HepG2 (cell line): ENCODE measurements around the gene BMP8A. TPM values are rescaled to one million over a fixed set of nuclear protein-coding genes. Genes with fewer than 3 reads are reported as not detected.

ENCODE experiments used
- ATAC-seq: fragments of 200-7000 bp; cut with Tn5 transposase; 3 replicates; pipeline ENCODE4 v1.9.1; 2020; ENCODE audit warnings: mild to moderate bottlenecking, moderate library complexity
- BruUV-seq: library from RNA; stranded (reverse); fragments of 400-500 nt; replicated peaks from 2 replicates; lab custom pipeline; 2021; lab: Mats Ljungman, UMichigan
- CTCF ChIA-PET: fragments of 300-600 bp; formaldehyde crosslinking; extraction: SDS; loops from one replicate; lab custom pipeline; 2021; ENCODE audit warnings: low total read pairs, inconsistent platforms, low intra/inter-chr PET ratio; lab: Yijun Ruan, JAX
- POLR2A ChIA-PET: fragments of 350-600 bp; sonication (Branson Sonifier 250); formaldehyde crosslinking; loops from one replicate; lab custom pipeline; 2020; ENCODE audit warnings: antibody characterized with exemption, inconsistent platforms; lab: Yijun Ruan, JAX
- DNase-seq: peaks from one replicate; pipeline ENCODE4 v3.0.0-alpha.2; 2015; ENCODE audit warnings: low spot score
- FAIRE-seq: peaks from 3 replicates; lab custom pipeline; 2011; peaks lifted over from hg19 to GRCh38; lab: Jason Lieb, UNC
- H2AFZ ChIP-seq: one replicate; pipeline ENCODE4 v1.6.1; 2011; ENCODE audit warnings: low read length, inconsistent platforms
- H3K27ac ChIP-seq: fragments of 300-600 bp; 3 replicates; pipeline ENCODE4 v1.8.0; 2011; ENCODE audit warnings: mixed run types, mild to moderate bottlenecking, mixed read lengths, low read length, inconsistent platforms; ENCODE audit not compliant: insufficient read depth; ENCODE audit errors: extremely low read length
- H3K27me3 ChIP-seq, 2 experiments: fragments of 200-600 bp in 1 of 2; 2 replicates in 1 of 2; 3 replicates in 1 of 2; pipeline versions ENCODE4 v1.6.0 to v1.8.0; 2011; ENCODE audit warnings: low read length in 2 of 2, mild to moderate bottlenecking in 2 of 2, moderate library complexity in 2 of 2, inconsistent platforms in 1 of 2; ENCODE audit not compliant: insufficient read depth in 2 of 2, control insufficient read depth in 1 of 2
- H3K36me3 ChIP-seq, 2 experiments: fragments of 200-600 bp in 1 of 2; replicated peaks in 1 of 2; 2 replicates in 1 of 2; 3 replicates in 1 of 2; pipeline versions ENCODE4 v1.5.1 to v1.8.0; 2011; ENCODE audit warnings: low read length in 2 of 2, inconsistent platforms in 1 of 2; ENCODE audit not compliant: insufficient read depth in 2 of 2, control insufficient read depth in 1 of 2
- H3K4me1 ChIP-seq: 2 replicates; pipeline ENCODE4 v1.5.1; 2012; ENCODE audit warnings: low read length, inconsistent platforms; ENCODE audit not compliant: insufficient read depth
- H3K4me2 ChIP-seq: 2 replicates; pipeline ENCODE4 v1.6.0; 2011; ENCODE audit warnings: low read depth, low read length, inconsistent platforms
- H3K4me3 ChIP-seq, 3 experiments: fragments of 200-600 bp in 1 of 3; sonication (generic), shearing (Covaris generic) in 1 of 3; replicated peaks in 1 of 3; 2 replicates each; pipeline ENCODE4 v1.5.1; 2011 to 2016; ENCODE audit warnings: low read length in 3 of 3, inconsistent platforms in 2 of 3, low read depth in 2 of 3, mild to moderate bottlenecking in 2 of 3, control low read depth in 1 of 3, mixed read lengths in 1 of 3; ENCODE audit not compliant: insufficient read depth in 1 of 3
- H3K79me2 ChIP-seq: one replicate; pipeline ENCODE4 v1.6.1; 2011; ENCODE audit warnings: low read length, inconsistent platforms; ENCODE audit not compliant: insufficient read depth
- H3K9ac ChIP-seq: 2 replicates; pipeline ENCODE4 v1.6.0; 2011; ENCODE audit warnings: mild to moderate bottlenecking, low read depth, low read length, inconsistent platforms; ENCODE audit not compliant: insufficient read depth
- H3K9me3 ChIP-seq: 2 replicates; pipeline ENCODE4 v1.5.1; 2012; ENCODE audit warnings: mild to moderate bottlenecking, low read length
- H4K20me1 ChIP-seq: 2 replicates; pipeline ENCODE4 v1.6.0; 2011; ENCODE audit warnings: inconsistent platforms, mild to moderate bottlenecking, low read length, moderate library complexity; ENCODE audit not compliant: insufficient read depth
- HCFC1 ChIP-seq: fragments of 150-350 bp; IDR thresholded peaks from 2 replicates; pipeline ENCODE4 v1.6.1; 2014; ENCODE audit warnings: low read depth, low read length
- HHEX ChIP-seq: IDR thresholded peaks from 2 replicates; pipeline ENCODE4 v1.6.1; 2016; ENCODE audit warnings: control low read depth
- KLF16 ChIP-seq, 2 experiments: sonication (generic) in 1 of 2; formaldehyde crosslinking in 1 of 2; IDR thresholded peaks; 2 replicates each; pipeline versions ENCODE4 v1.6.1 to v1.8.0; 2016 to 2023; ENCODE audit warnings: missing genetic modification reagents in 2 of 2, missing compliant biosample characterization in 1 of 2
- MAFG ChIP-seq: sonication (generic); formaldehyde crosslinking; IDR thresholded peaks from 2 replicates; pipeline ENCODE4 v1.5.1; 2020; ENCODE audit warnings: mild to moderate bottlenecking, missing genetic modification reagents
- MED1 ChIP-seq: sonication (generic); formaldehyde crosslinking; IDR thresholded peaks from 2 replicates; pipeline ENCODE4 v1.4.0; 2020; ENCODE audit warnings: missing genetic modification reagents
- MED13 ChIP-seq: sonication (generic); formaldehyde crosslinking; IDR thresholded peaks from 2 replicates; pipeline ENCODE4 v1.5.0; 2020; ENCODE audit warnings: missing genetic modification reagents
- MYC ChIP-seq: sonication (generic); formaldehyde crosslinking; IDR thresholded peaks from 2 replicates; pipeline ENCODE4 v1.9.0; 2021; ENCODE audit warnings: missing genetic modification reagents, borderline replicate concordance
- NFE2L2 ChIP-seq: fragments of 150-350 bp; IDR thresholded peaks from 2 replicates; pipeline ENCODE4 v1.6.1; 2014; ENCODE audit warnings: low read length
- SRY ChIP-seq: sonication (generic); formaldehyde crosslinking; IDR thresholded peaks from 2 replicates; pipeline ENCODE4 v1.8.0; 2022; ENCODE audit warnings: mild to moderate bottlenecking, missing genetic modification reagents
- TCF12 ChIP-seq, 2 experiments: fragments of 450-650 bp in 1 of 2; sonication (generic) in 1 of 2; formaldehyde crosslinking in 1 of 2; IDR thresholded peaks; 2 replicates each; pipeline versions ENCODE4 v1.6.1 to v1.8.0; 2017 to 2022; ENCODE audit warnings: antibody characterized with exemption in 1 of 2, mild to moderate bottlenecking in 1 of 2, missing genetic modification reagents in 1 of 2, moderate library complexity in 1 of 2
- WIZ ChIP-seq: sonication (generic); formaldehyde crosslinking; IDR thresholded peaks from 2 replicates; pipeline ENCODE4 v1.5.1; 2020; ENCODE audit warnings: mild to moderate bottlenecking, missing genetic modification reagents
- XBP1 ChIP-seq: sonication (generic); formaldehyde crosslinking; IDR thresholded peaks from 2 replicates; pipeline ENCODE4 v1.5.0; 2020; ENCODE audit warnings: missing genetic modification reagents
- ZNF432 ChIP-seq: sonication (generic); formaldehyde crosslinking; IDR thresholded peaks from 2 replicates; pipeline ENCODE4 v1.5.0; 2020; ENCODE audit warnings: missing genetic modification reagents, mild to moderate bottlenecking, borderline replicate concordance
- ZNF552 ChIP-seq: sonication (generic); formaldehyde crosslinking; IDR thresholded peaks from 2 replicates; pipeline ENCODE4 v1.9.0; 2022; ENCODE audit warnings: missing genetic modification reagents, mild to moderate bottlenecking, borderline replicate concordance
- ZNF605 ChIP-seq: sonication (generic); formaldehyde crosslinking; IDR thresholded peaks from 2 replicates; pipeline ENCODE4 v1.8.0; 2022; ENCODE audit warnings: mild to moderate bottlenecking, missing genetic modification reagents
- ZNF619 ChIP-seq: sonication (generic); formaldehyde crosslinking; IDR thresholded peaks from 2 replicates; pipeline ENCODE4 v1.4.0; 2020; ENCODE audit warnings: mild to moderate bottlenecking, missing genetic modification reagents
- ZNF83 ChIP-seq: sonication (generic); formaldehyde crosslinking; IDR thresholded peaks from 2 replicates; pipeline ENCODE4 v1.4.0; 2020; ENCODE audit warnings: missing genetic modification reagents, mild to moderate bottlenecking, borderline replicate concordance
- WGBS: methylation state at CpG from one replicate; pipeline ENCODE4 v1.1.6; 2017; ENCODE audit warnings: low lambda C conversion rate; 5-methylcytosine and 5-hydroxymethylcytosine counted together
- in situ Hi-C: cut with HindIII; loops from 2 replicates; pipeline ENCODE4 v1.10.0; 2017; ENCODE audit warnings: low pct_unique_long_range_greater_than_20kb; ENCODE audit not compliant: extremely low pct_ligation_motif_present
- intact Hi-C: fragments of 100-400 bp; cut with micrococcal nuclease; formaldehyde crosslinking; loops from one replicate; pipeline ENCODE4 v1.10.0; 2022; ENCODE audit not compliant: unreplicated experiment
- polyA plus RNA-seq, 8 experiments: library from polyadenylated mRNA; depleted of rRNA in 3 of 8; stranded (reverse) in 7 of 8; unstranded in 1 of 8; fragments of >200 nt; fragmentation: Illumina TruSeq in 4 of 8; extraction: Trizol in 4 of 8; gene quantifications; 2 replicates each; pipeline versions ENCODE4 v1.2.1 to v1.2.3, GENCODE V29; 2011 to 2016; ENCODE audit warnings: low read depth in 4 of 8, missing spikeins in 1 of 8, mixed read lengths in 1 of 8; ENCODE audit not compliant: insufficient read depth in 1 of 8
- total RNA-seq, 5 experiments: library from RNA; depleted of rRNA; stranded (reverse); fragments of >200 nt; fragmentation: Illumina TruSeq; extraction: Trizol; gene quantifications; 2 replicates each; pipeline ENCODE4 v1.2.3, GENCODE V29; 2016; ENCODE audit warnings: low read depth in 1 of 5
- TF ChIP-seq, protein P1 (sequence below): sonication (generic); formaldehyde crosslinking; IDR thresholded peaks from 2 replicates; pipeline ENCODE4 v1.4.0; 2020; ENCODE audit warnings: mild to moderate bottlenecking, low read depth, missing genetic modification reagents
- TF ChIP-seq, protein P2 (sequence below): sonication (generic); formaldehyde crosslinking; IDR thresholded peaks from 2 replicates; pipeline ENCODE4 v1.4.0; 2020; ENCODE audit warnings: missing genetic modification reagents
- TF ChIP-seq, protein P3 (sequence below): sonication (generic); formaldehyde crosslinking; IDR thresholded peaks from 2 replicates; pipeline ENCODE4 v1.5.0; 2020; ENCODE audit warnings: missing genetic modification reagents, mild to moderate bottlenecking, borderline replicate concordance

The BMP8A gene
- total and polyA plus RNA-seq, 2 of the 13 experiments (the other 11 are each of a cell fraction or from before 2014, with no cell fraction given), result 0.05 TPM; not detected in 1

DNA sequence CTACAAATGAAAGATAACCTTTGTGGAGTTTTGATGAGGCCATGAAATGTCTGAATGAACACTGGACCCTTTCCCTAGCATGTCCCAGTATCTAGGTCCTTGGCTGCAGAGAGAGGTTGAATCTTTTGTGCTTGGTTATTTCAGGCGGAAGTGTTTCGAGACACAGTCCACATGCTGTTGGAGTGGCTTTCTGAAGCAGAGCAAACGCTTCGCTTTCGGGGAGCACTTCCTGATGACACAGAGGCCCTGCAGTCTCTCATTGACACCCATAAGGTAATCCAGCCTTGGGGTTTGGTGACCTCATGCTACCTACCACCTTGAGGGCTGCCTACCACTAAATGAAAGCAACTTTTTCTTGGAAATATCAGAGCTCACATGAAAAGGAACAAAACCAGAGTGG, 38.9 kb upstream of the BMP8A start:
- no peak overlapping the region for H3K27ac ChIP-seq
- no peak for FAIRE-seq
- CTCF ChIA-PET, result no interaction called here

More for the DNA sequence above, 38.9 kb upstream of the BMP8A start:
- no peak for DNase-seq
- TF ChIP-seq MED13 (CRISPR knock-in tag) (no peak), ZNF605 (CRISPR knock-in tag) (no peak), ZNF552 (CRISPR knock-in tag) (no peak), KLF16 (CRISPR knock-in tag; IDR thresholded peaks at IDR 0.05) (no peak), ZNF432 (no peak), WIZ (CRISPR knock-in tag) (no peak), MED1 (CRISPR knock-in tag) (no peak), SRY (CRISPR knock-in tag) (no peak), MYC (no peak), NFE2L2 (no peak), TCF12 (IDR thresholded peaks at IDR 0.05) (no peak), TCF12 (CRISPR knock-in tag; IDR thresholded peaks at IDR 0.05) (no peak), MAFG (CRISPR knock-in tag) (no peak), XBP1 (no peak), HCFC1 (no peak), HHEX (CRISPR knock-in tag) (no peak), ZNF83 (CRISPR knock-in tag) (no peak), ZNF619 (CRISPR knock-in tag) (no peak)
- TF ChIP-seq, protein P1, sequence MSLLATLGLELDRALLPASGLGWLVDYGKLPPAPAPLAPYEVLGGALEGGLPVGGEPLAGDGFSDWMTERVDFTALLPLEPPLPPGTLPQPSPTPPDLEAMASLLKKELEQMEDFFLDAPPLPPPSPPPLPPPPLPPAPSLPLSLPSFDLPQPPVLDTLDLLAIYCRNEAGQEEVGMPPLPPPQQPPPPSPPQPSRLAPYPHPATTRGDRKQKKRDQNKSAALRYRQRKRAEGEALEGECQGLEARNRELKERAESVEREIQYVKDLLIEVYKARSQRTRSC (CRISPR knock-in tag), result no peak
- TF ChIP-seq, protein P2, sequence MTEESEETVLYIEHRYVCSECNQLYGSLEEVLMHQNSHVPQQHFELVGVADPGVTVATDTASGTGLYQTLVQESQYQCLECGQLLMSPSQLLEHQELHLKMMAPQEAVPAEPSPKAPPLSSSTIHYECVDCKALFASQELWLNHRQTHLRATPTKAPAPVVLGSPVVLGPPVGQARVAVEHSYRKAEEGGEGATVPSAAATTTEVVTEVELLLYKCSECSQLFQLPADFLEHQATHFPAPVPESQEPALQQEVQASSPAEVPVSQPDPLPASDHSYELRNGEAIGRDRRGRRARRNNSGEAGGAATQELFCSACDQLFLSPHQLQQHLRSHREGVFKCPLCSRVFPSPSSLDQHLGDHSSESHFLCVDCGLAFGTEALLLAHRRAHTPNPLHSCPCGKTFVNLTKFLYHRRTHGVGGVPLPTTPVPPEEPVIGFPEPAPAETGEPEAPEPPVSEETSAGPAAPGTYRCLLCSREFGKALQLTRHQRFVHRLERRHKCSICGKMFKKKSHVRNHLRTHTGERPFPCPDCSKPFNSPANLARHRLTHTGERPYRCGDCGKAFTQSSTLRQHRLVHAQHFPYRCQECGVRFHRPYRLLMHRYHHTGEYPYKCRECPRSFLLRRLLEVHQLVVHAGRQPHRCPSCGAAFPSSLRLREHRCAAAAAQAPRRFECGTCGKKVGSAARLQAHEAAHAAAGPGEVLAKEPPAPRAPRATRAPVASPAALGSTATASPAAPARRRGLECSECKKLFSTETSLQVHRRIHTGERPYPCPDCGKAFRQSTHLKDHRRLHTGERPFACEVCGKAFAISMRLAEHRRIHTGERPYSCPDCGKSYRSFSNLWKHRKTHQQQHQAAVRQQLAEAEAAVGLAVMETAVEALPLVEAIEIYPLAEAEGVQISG (CRISPR knock-in tag), result no peak
- TF ChIP-seq, protein P3, sequence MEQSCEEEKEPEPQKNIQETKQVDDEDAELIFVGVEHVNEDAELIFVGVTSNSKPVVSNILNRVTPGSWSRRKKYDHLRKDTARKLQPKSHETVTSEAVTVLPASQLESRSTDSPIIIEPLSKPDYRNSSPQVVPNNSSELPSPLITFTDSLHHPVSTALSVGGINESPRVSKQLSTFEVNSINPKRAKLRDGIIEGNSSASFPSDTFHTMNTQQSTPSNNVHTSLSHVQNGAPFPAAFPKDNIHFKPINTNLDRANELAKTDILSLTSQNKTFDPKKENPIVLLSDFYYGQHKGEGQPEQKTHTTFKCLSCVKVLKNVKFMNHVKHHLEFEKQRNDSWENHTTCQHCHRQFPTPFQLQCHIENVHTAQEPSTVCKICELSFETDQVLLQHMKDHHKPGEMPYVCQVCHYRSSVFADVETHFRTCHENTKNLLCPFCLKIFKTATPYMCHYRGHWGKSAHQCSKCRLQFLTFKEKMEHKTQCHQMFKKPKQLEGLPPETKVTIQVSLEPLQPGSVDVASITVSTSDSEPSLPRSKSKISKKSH (CRISPR knock-in tag), result no peak
- no TSS peak for BruUV-seq
- Histone ChIP-seq H3K4me3 (no peak overlapping the region), H3K4me2 (no peak overlapping the region), H3K36me3 (peaks cover 45 to 89% of the 10 kb centered on the region in 2 experiments), H2AFZ (no peak overlapping the region), H4K20me1 (no peaks in the 10 kb centered on the region), H3K79me2 (no peaks in the 10 kb centered on the region), H3K9ac (no peak overlapping the region), H3K4me1 (peaks cover 6% of the 10 kb centered on the region; the same call in 1 of the 2 replicates), H3K9me3 (no peaks in the 10 kb centered on the region), H3K27me3 (no peaks in the 10 kb centered on the region)
- 98% methylated on average over 5 of the region's 5 CpGs for WGBS
- intact Hi-C loops, result no loop called here
- in situ Hi-C loops, result no loop called here
- POLR2A ChIA-PET, result no interaction called here
- no peak for ATAC-seq
